HepG2 (cell line): ENCODE measurements around the gene ULBP2. TPM values are rescaled to one million over a fixed set of nuclear protein-coding genes. Genes with fewer than 3 reads are reported as not detected.
"Not testable (repeated sequence)": the region's sequence is repeated elsewhere in the genome, so short reads cannot be mapped to it uniquely, and the experiment has no call there.

Experiments
- ATAC-seq: fragments of 200-7000 bp; cut with Tn5 transposase; 3 replicates; pipeline ENCODE4 v1.9.1; 2020; ENCODE audit warnings: mild to moderate bottlenecking, moderate library complexity
- BruUV-seq: library from RNA; stranded (reverse); fragments of 400-500 nt; replicated peaks from 2 replicates; lab custom pipeline; 2021; lab: Mats Ljungman, UMichigan
- CTCF ChIA-PET: fragments of 300-600 bp; formaldehyde crosslinking; extraction: SDS; loops from one replicate; lab custom pipeline; 2021; ENCODE audit warnings: low total read pairs, inconsistent platforms, low intra/inter-chr PET ratio; lab: Yijun Ruan, JAX
- POLR2A ChIA-PET: fragments of 350-600 bp; sonication (Branson Sonifier 250); formaldehyde crosslinking; loops from one replicate; lab custom pipeline; 2020; ENCODE audit warnings: antibody characterized with exemption, inconsistent platforms; lab: Yijun Ruan, JAX
- DNase-seq: peaks from one replicate; pipeline ENCODE4 v3.0.0-alpha.2; 2015; ENCODE audit warnings: low spot score
- FAIRE-seq: peaks from 3 replicates; lab custom pipeline; 2011; peaks lifted over from hg19 to GRCh38; lab: Jason Lieb, UNC
- H2AFZ ChIP-seq: one replicate; pipeline ENCODE4 v1.6.1; 2011; ENCODE audit warnings: low read length, inconsistent platforms
- H3K27ac ChIP-seq: fragments of 300-600 bp; 3 replicates; pipeline ENCODE4 v1.8.0; 2011; ENCODE audit warnings: mixed run types, mild to moderate bottlenecking, mixed read lengths, low read length, inconsistent platforms; ENCODE audit not compliant: insufficient read depth; ENCODE audit errors: extremely low read length
- H3K27me3 ChIP-seq, 2 experiments: fragments of 200-600 bp in 1 of 2; 2 replicates in 1 of 2; 3 replicates in 1 of 2; pipeline versions ENCODE4 v1.6.0 to v1.8.0; 2011; ENCODE audit warnings: low read length in 2 of 2, mild to moderate bottlenecking in 2 of 2, moderate library complexity in 2 of 2, inconsistent platforms in 1 of 2; ENCODE audit not compliant: insufficient read depth in 2 of 2, control insufficient read depth in 1 of 2
- H3K36me3 ChIP-seq, 2 experiments: fragments of 200-600 bp in 1 of 2; replicated peaks in 1 of 2; 2 replicates in 1 of 2; 3 replicates in 1 of 2; pipeline versions ENCODE4 v1.5.1 to v1.8.0; 2011; ENCODE audit warnings: low read length in 2 of 2, inconsistent platforms in 1 of 2; ENCODE audit not compliant: insufficient read depth in 2 of 2, control insufficient read depth in 1 of 2
- H3K4me1 ChIP-seq: 2 replicates; pipeline ENCODE4 v1.5.1; 2012; ENCODE audit warnings: low read length, inconsistent platforms; ENCODE audit not compliant: insufficient read depth
- H3K4me2 ChIP-seq: 2 replicates; pipeline ENCODE4 v1.6.0; 2011; ENCODE audit warnings: low read depth, low read length, inconsistent platforms
- H3K4me3 ChIP-seq, 3 experiments: fragments of 200-600 bp in 1 of 3; sonication (generic), shearing (Covaris generic) in 1 of 3; replicated peaks in 1 of 3; 2 replicates each; pipeline ENCODE4 v1.5.1; 2011 to 2016; ENCODE audit warnings: low read length in 3 of 3, inconsistent platforms in 2 of 3, low read depth in 2 of 3, mild to moderate bottlenecking in 2 of 3, control low read depth in 1 of 3, mixed read lengths in 1 of 3; ENCODE audit not compliant: insufficient read depth in 1 of 3
- H3K79me2 ChIP-seq: one replicate; pipeline ENCODE4 v1.6.1; 2011; ENCODE audit warnings: low read length, inconsistent platforms; ENCODE audit not compliant: insufficient read depth
- H3K9ac ChIP-seq: 2 replicates; pipeline ENCODE4 v1.6.0; 2011; ENCODE audit warnings: mild to moderate bottlenecking, low read depth, low read length, inconsistent platforms; ENCODE audit not compliant: insufficient read depth
- H3K9me3 ChIP-seq: 2 replicates; pipeline ENCODE4 v1.5.1; 2012; ENCODE audit warnings: mild to moderate bottlenecking, low read length
- H4K20me1 ChIP-seq: 2 replicates; pipeline ENCODE4 v1.6.0; 2011; ENCODE audit warnings: inconsistent platforms, mild to moderate bottlenecking, low read length, moderate library complexity; ENCODE audit not compliant: insufficient read depth
- WGBS: methylation state at CpG from one replicate; pipeline ENCODE4 v1.1.6; 2017; ENCODE audit warnings: low lambda C conversion rate; 5-methylcytosine and 5-hydroxymethylcytosine counted together
- in situ Hi-C: cut with HindIII; loops from 2 replicates; pipeline ENCODE4 v1.10.0; 2017; ENCODE audit warnings: low pct_unique_long_range_greater_than_20kb; ENCODE audit not compliant: extremely low pct_ligation_motif_present
- intact Hi-C: fragments of 100-400 bp; cut with micrococcal nuclease; formaldehyde crosslinking; loops from one replicate; pipeline ENCODE4 v1.10.0; 2022; ENCODE audit not compliant: unreplicated experiment
- polyA plus RNA-seq, 8 experiments: library from polyadenylated mRNA; depleted of rRNA in 3 of 8; stranded (reverse) in 7 of 8; unstranded in 1 of 8; fragments of >200 nt; fragmentation: Illumina TruSeq in 4 of 8; extraction: Trizol in 4 of 8; gene quantifications; 2 replicates each; pipeline versions ENCODE4 v1.2.1 to v1.2.3, GENCODE V29; 2011 to 2016; ENCODE audit warnings: low read depth in 4 of 8, missing spikeins in 1 of 8, mixed read lengths in 1 of 8; ENCODE audit not compliant: insufficient read depth in 1 of 8
- total RNA-seq, 5 experiments: library from RNA; depleted of rRNA; stranded (reverse); fragments of >200 nt; fragmentation: Illumina TruSeq; extraction: Trizol; gene quantifications; 2 replicates each; pipeline ENCODE4 v1.2.3, GENCODE V29; 2016; ENCODE audit warnings: low read depth in 1 of 5

Gene ULBP2
- total and polyA plus RNA-seq, 2 of the 13 experiments (the other 11 are each of a cell fraction or from before 2014, with no cell fraction given), result not detected

DNA sequence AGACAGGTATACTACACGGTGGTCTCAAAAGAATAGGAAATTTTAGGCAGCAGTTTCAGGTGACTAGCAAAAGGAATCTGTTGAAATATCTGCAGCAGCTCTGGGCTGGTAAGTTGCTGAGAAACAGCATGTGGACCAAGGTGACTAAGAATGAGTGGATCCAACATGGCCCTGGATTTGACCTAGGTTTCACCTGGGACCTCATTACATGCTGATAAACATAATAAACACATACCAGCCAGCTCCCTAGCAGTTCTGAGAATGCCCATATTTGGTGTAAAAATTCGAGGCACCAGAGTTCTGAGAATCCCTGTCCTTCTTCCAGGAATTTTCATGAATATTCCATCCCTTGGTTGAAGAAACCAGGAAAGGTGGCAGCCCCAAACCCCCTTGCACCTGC lies 11.6 kb downstream of the ULBP2 start:
- H3K4me1 ChIP-seq, H3K79me2 ChIP-seq, H4K20me1 ChIP-seq, BruUV-seq, H3K4me2 ChIP-seq, CTCF ChIA-PET, H3K27ac ChIP-seq, H3K9me3 ChIP-seq, in situ Hi-C loops, POLR2A ChIA-PET, DNase-seq, FAIRE-seq, ATAC-seq, intact Hi-C loops, H3K9ac ChIP-seq, H2AFZ ChIP-seq, H3K4me3 ChIP-seq, H3K36me3 ChIP-seq: not testable (repeated sequence)
- 0% methylated on average over 2 of the region's 2 CpGs for WGBS
- peaks cover 5 to 66% of the 10 kb centered on the region in 2 experiments for H3K27me3 ChIP-seq

DNA sequence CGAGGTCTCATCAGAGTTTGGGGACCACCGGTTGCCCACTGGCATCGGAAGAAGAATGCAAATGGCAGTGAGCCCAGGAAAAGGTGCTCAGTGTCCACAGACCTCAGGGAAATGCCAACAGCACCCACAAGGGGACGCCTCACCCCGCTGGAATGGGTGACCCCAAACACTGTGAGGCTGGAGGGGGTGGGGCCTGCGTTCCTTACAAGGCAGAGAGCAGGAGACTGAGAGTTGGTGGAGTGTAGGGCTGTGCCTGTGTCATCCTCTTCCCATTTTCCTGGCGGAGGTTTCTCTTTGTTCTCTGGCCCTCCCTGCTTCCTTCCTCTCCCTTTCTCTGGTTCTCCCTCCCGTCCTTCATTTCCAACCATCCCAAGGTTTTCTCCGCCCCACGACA lies 12.1 kb downstream of the ULBP2 start:
- H3K4me3 ChIP-seq, H3K4me1 ChIP-seq, H2AFZ ChIP-seq, H3K9ac ChIP-seq, H3K4me2 ChIP-seq, intact Hi-C loops, CTCF ChIA-PET, H3K27ac ChIP-seq, H3K9me3 ChIP-seq, in situ Hi-C loops, H3K79me2 ChIP-seq, DNase-seq, POLR2A ChIA-PET, H3K36me3 ChIP-seq, BruUV-seq, H4K20me1 ChIP-seq: not testable (repeated sequence)
- ATAC-seq (peak; percentile 87), FAIRE-seq (peak; percentile 15)
- 2% methylated on average over 6 of the region's 10 CpGs for WGBS
- H3K27me3 ChIP-seq, result peaks cover 5 to 63% of the 10 kb centered on the region in 2 experiments

DNA sequence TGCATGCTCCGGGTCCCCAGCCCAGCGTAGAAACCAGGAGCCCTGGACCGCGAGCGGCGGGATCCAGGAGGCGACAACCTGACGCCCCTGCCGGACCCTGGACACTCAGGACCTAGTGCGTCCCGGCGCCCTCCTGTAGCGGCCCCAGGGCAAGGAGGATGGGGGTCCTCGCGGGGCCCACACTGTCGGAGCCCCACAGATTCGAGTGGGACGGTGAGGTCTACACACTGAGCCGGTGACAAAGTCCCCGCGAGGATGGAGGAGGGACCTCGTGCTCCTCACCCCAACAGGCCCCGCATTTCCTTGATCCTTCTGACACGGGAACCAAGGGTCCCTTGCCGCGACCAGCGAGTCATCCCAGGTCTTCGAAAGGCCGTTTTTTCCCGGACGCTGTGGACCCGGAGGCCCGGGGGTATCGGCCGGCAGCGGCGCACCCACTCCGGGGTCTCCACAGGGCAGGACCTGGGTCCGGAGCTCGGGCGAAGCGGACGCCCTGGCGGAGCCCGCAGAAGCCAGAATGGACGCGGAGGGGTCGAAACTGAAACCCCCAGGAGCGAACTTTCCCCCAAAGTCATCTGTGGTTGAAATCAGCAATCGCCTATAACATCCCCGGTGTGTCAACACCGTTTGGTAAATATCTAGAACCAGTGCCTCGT lies 12.6 kb downstream of the ULBP2 start:
- H3K27ac ChIP-seq, DNase-seq, in situ Hi-C loops, BruUV-seq, H4K20me1 ChIP-seq, POLR2A ChIA-PET, H3K9ac ChIP-seq, H3K79me2 ChIP-seq, intact Hi-C loops, H3K4me1 ChIP-seq, H2AFZ ChIP-seq, FAIRE-seq, CTCF ChIA-PET, H3K36me3 ChIP-seq, H3K9me3 ChIP-seq: not testable (repeated sequence)
- peak; percentile 55 for ATAC-seq
- 10% methylated on average over 27 of the region's 53 CpGs for WGBS
- peaks cover 5 to 65% of the 10 kb centered on the region in 2 experiments for H3K27me3 ChIP-seq
- peak overlapping the region; percentile 18; the same call in 1 of the 2 replicates for H3K4me2 ChIP-seq
- H3K4me3 ChIP-seq, result peak overlapping the region in 1 of 3 experiments; percentile 33; a peak in 1 of 6 replicates
